ENCODE data around the gene INF2. TPM values are rescaled to one million over a fixed set of nuclear protein-coding genes. Genes with fewer than 3 reads are reported as not detected.

Gene INF2
- total RNA-seq, 1 donor from 2014 or later, result 130 TPM

DNA sequence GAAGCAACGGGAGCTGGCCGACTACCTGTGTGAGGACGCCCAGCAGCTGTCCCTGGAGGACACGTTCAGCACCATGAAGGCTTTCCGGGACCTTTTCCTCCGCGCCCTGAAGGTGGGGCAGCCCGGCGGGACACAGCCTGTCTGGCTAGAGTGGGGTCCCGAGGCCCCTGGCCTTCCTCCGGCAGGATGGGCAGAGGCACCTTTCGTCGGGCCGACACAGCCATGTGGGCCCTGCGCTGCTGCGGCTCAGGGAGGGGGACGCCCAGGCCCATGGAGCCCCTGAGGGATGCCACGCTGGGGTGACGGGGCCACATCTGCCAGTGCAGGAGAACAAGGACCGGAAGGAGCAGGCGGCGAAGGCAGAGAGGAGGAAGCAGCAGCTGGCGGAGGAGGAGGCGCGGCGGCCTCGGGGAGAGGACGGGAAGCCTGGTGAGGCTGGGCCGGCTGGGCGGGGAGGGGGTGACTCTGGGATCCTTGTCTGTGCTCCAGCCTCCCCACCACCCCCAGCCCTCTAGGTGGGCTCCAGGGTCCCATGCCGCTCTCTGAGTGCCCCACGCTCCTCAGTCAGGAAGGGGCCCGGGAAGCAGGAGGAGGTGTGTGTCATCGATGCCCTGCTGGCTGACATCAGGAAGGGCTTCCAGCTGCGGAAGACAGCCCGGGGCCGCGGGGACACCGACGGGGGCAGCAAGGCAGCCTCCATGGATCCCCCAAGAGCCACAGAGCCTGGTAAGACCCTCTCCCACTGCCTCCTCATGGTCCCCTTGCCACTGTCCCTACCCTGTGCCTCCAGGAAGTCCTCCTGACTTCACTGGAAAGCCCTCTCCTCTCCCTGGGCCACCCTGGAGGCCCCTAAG lies 23.7 kb downstream of the INF2 start:
- Mint-ChIP-seq H3K9me3 (ENCODE audit: unreplicated experiment) (no peaks in the 10 kb centered on the region), H3K27ac (ENCODE audit: unreplicated experiment) (no peak overlapping the region), H3K27me3 (ENCODE audit: unreplicated experiment) (no peaks in the 10 kb centered on the region), H3K4me3 (ENCODE audit: unreplicated experiment) (no peak overlapping the region), H3K36me3 (ENCODE audit: unreplicated experiment) (peaks cover 14% of the 10 kb centered on the region), H3K4me1 (ENCODE audit: unreplicated experiment) (peaks cover 3% of the 10 kb centered on the region)
- TF ChIP-seq, protein P1, sequence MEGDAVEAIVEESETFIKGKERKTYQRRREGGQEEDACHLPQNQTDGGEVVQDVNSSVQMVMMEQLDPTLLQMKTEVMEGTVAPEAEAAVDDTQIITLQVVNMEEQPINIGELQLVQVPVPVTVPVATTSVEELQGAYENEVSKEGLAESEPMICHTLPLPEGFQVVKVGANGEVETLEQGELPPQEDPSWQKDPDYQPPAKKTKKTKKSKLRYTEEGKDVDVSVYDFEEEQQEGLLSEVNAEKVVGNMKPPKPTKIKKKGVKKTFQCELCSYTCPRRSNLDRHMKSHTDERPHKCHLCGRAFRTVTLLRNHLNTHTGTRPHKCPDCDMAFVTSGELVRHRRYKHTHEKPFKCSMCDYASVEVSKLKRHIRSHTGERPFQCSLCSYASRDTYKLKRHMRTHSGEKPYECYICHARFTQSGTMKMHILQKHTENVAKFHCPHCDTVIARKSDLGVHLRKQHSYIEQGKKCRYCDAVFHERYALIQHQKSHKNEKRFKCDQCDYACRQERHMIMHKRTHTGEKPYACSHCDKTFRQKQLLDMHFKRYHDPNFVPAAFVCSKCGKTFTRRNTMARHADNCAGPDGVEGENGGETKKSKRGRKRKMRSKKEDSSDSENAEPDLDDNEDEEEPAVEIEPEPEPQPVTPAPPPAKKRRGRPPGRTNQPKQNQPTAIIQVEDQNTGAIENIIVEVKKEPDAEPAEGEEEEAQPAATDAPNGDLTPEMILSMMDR (IDR thresholded peaks at IDR 0.05), result no peak
- DNase-seq (ENCODE audit: extremely low spot score, unreplicated experiment), result no peak

GRCh38 chr14:104714066-104714465 lies 24.6 kb downstream of the INF2 start:
- Mint-ChIP-seq H3K4me3 (ENCODE audit: unreplicated experiment) (no peak overlapping the region), H3K27ac (ENCODE audit: unreplicated experiment) (no peak overlapping the region), H3K27me3 (ENCODE audit: unreplicated experiment) (no peaks in the 10 kb centered on the region), H3K36me3 (ENCODE audit: unreplicated experiment) (peaks cover 14% of the 10 kb centered on the region), H3K9me3 (ENCODE audit: unreplicated experiment) (no peaks in the 10 kb centered on the region), H3K4me1 (ENCODE audit: unreplicated experiment) (no peaks in the 10 kb centered on the region)
- TF ChIP-seq, protein P1 (IDR thresholded peaks at IDR 0.05), result no peak
- no peak for DNase-seq (ENCODE audit: extremely low spot score, unreplicated experiment)

DNA sequence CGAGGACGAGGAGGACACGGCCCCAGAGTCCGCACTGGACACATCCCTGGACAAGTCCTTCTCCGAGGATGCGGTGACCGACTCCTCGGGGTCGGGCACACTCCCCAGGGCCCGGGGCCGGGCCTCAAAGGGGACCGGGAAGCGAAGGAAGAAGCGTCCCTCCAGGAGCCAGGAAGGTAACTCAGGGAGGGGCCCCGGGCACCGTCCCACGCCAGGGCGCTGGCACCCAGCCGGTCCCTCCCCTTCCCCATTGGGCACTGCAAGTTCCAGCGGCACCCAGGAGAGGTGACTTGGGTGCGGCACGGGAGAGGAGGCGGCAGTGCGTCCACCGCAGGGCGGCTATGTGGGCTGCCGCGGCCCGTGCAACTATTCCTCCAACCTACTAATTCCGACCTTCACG lies 25.3 kb downstream of the INF2 start:
- TF ChIP-seq, protein P1 (IDR thresholded peaks at IDR 0.05), result no peak
- no peaks in the 10 kb centered on the region for H3K27me3 Mint-ChIP-seq (ENCODE audit: unreplicated experiment)
- peaks cover 15% of the 10 kb centered on the region for H3K36me3 Mint-ChIP-seq (ENCODE audit: unreplicated experiment)
- H3K27ac Mint-ChIP-seq (ENCODE audit: unreplicated experiment), result no peak overlapping the region
- no peak overlapping the region for H3K4me3 Mint-ChIP-seq (ENCODE audit: unreplicated experiment)
- no peaks in the 10 kb centered on the region for H3K9me3 Mint-ChIP-seq (ENCODE audit: unreplicated experiment)
- DNase-seq (ENCODE audit: extremely low spot score, unreplicated experiment), result no peak
- H3K4me1 Mint-ChIP-seq (ENCODE audit: unreplicated experiment), result no peaks in the 10 kb centered on the region

DNA sequence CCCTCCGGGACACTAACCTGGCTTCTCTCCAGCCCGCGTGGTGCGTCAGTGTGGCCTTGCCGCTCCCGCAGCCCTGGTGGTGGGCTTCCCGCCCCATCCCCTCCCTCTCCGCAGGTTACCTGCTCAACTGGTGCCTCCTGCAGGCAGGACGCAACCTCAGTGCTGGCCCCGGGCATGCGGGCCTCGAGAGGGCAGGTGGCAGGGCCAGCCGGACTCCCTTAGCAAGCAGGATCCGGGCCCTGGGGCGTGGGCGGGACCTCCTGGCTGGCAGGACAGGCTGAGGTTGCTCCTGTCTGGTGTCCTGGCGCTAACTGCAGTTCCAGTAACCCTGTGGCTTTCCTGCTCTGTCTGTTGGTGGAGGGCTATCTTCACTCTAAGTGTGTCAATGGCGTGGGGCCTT lies 26.0 kb downstream of the INF2 start:
- DNase-seq (ENCODE audit: extremely low spot score, unreplicated experiment), result no peak
- Mint-ChIP-seq H3K27me3 (ENCODE audit: unreplicated experiment) (no peaks in the 10 kb centered on the region), H3K4me1 (ENCODE audit: unreplicated experiment) (no peaks in the 10 kb centered on the region), H3K4me3 (ENCODE audit: unreplicated experiment) (no peak overlapping the region), H3K9me3 (ENCODE audit: unreplicated experiment) (no peaks in the 10 kb centered on the region), H3K27ac (ENCODE audit: unreplicated experiment) (no peak overlapping the region), H3K36me3 (ENCODE audit: unreplicated experiment) (peaks cover 17% of the 10 kb centered on the region)
- TF ChIP-seq, protein P1 (IDR thresholded peaks at IDR 0.05), result no peak

DNA sequence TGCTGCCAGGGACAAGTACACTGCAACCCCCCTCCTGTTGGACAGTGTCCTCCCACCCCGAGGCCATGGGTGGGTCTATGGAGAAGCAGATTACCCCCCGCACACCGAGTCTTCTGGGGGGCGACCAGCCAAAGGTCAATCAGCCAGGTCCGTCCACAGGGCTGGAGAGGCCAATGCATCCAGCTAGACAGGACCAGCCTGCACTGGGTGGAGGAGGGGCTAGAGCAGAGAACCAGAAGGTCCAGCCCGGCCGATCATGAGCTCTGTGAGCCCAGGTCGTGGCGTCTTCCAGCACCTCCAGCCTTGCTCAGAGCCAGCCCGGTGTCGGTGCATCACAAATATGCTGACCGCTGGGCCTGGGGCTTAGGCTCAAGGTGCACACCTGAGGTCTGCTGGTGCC lies 26.5 kb downstream of the INF2 start:
- Mint-ChIP-seq H3K4me3 (ENCODE audit: unreplicated experiment) (no peak overlapping the region), H3K9me3 (ENCODE audit: unreplicated experiment) (no peaks in the 10 kb centered on the region), H3K27me3 (ENCODE audit: unreplicated experiment) (no peaks in the 10 kb centered on the region), H3K27ac (ENCODE audit: unreplicated experiment) (no peak overlapping the region), H3K36me3 (ENCODE audit: unreplicated experiment) (peaks cover 17% of the 10 kb centered on the region), H3K4me1 (ENCODE audit: unreplicated experiment) (no peaks in the 10 kb centered on the region)
- DNase-seq (ENCODE audit: extremely low spot score, unreplicated experiment), result no peak
- TF ChIP-seq, protein P1 (IDR thresholded peaks at IDR 0.05), result no peak

All from osteocyte (in vitro differentiated cells).